Cardiac muscle cell (in vitro differentiated cells and primary cell): ENCODE data around the gene KCNQ1. TPM values are rescaled to one million over a fixed set of nuclear protein-coding genes. Genes with fewer than 3 reads are reported as not detected.

ENCODE experiments used
- DNase-seq, 2 donors: peaks; one replicate each; pipeline versions ENCODE4 v3.0.0 to v3.0.0-alpha.2; 2010 to 2017; ENCODE audit warnings: low read depth in 1 of 2, low spot score in 1 of 2
- H3K27ac ChIP-seq: fragments of 200-600 bp; sonication (generic); 2 replicates; pipeline ENCODE4 v1.5.1; 2016
- H3K27me3 ChIP-seq: fragments of 200-600 bp; sonication (generic); 2 replicates; pipeline ENCODE4 v1.6.0; 2016; ENCODE audit warnings: control low read depth
- H3K36me3 ChIP-seq: fragments of 200-600 bp; sonication (generic); 2 replicates; pipeline ENCODE4 v1.5.1; 2016; ENCODE audit warnings: control low read depth
- H3K4me1 ChIP-seq: fragments of 200-600 bp; sonication (generic); 2 replicates; pipeline ENCODE4 v1.8.1; 2017; ENCODE audit warnings: low read depth, mild to moderate bottlenecking, mixed run types
- H3K4me3 ChIP-seq: fragments of 200-600 bp; sonication (generic); 2 replicates; pipeline ENCODE4 v1.5.1; 2016; ENCODE audit warnings: mild to moderate bottlenecking
- H3K9me3 ChIP-seq: fragments of 200-600 bp; sonication (generic); 2 replicates; pipeline ENCODE4 v1.5.1; 2017; ENCODE audit warnings: low read depth, mild to moderate bottlenecking, control low read depth
- polyA plus RNA-seq: library from polyadenylated mRNA; unstranded; fragments of >200 nt; fragmentation: Nextera tagmentation; extraction: Ambion mirVana; gene quantifications from 2 replicates; pipeline ENCODE4 v1.2.1, GENCODE V29; 2016
- total RNA-seq: library from RNA; depleted of rRNA; stranded (reverse); fragments of >200 nt; gene quantifications from 2 replicates; pipeline ENCODE4 v1.2.3, GENCODE V29; 2016
- TF ChIP-seq, protein P1 (sequence below): IDR thresholded peaks from 2 replicates; pipeline ENCODE4 v1.5.1; 2012; ENCODE audit warnings: low read depth, mild to moderate bottlenecking, low read length

KCNQ1 gene
- total and polyA plus RNA-seq, 2 experiments from 2014 or later: 13.9 to 18.6 TPM

DNA sequence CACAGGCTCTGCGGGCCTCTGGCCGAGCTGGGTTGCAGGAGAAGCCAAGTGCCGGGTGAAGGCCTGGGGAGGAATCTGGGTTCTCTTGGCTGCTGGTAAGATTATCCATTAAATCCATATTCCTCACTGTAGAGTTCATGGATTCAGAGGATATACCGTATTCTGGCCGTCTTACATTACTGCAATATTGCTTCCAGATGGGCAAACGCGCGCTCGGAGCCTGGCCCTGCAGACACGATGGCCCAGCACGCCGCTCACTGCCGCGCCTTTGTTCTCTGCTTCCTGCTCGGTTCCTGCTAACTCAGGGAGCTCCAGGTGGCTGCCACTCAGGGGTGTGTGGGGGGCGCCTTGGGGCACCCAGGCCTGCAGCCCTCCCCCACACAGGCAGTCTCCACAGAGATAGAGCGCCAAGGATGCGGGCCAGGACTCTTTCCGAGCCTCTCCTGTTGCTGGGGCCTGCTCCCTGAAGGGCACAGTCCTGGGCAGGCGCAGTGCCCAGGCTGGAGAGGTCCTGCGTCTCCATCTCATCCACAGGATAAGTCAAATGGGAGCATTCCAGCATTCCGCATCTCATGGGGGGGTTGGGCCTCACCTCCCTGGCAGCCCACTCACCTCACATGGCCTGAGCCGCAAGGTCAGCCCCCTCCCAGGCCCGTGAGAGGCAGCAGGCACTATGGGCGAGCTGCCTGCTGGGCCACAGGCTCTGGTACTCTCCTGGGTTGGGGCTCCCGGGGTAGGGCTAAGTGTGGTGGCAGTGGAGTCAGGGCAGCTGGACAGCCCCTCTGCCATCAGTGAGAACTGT, 269.1 kb downstream of the KCNQ1 start:
- no peaks in the 10 kb centered on the region for H3K36me3 ChIP-seq
- no peak for DNase-seq
- no peak overlapping the region for H3K4me3 ChIP-seq
- H3K27me3 ChIP-seq: no peaks in the 10 kb centered on the region
- TF ChIP-seq, protein P1, sequence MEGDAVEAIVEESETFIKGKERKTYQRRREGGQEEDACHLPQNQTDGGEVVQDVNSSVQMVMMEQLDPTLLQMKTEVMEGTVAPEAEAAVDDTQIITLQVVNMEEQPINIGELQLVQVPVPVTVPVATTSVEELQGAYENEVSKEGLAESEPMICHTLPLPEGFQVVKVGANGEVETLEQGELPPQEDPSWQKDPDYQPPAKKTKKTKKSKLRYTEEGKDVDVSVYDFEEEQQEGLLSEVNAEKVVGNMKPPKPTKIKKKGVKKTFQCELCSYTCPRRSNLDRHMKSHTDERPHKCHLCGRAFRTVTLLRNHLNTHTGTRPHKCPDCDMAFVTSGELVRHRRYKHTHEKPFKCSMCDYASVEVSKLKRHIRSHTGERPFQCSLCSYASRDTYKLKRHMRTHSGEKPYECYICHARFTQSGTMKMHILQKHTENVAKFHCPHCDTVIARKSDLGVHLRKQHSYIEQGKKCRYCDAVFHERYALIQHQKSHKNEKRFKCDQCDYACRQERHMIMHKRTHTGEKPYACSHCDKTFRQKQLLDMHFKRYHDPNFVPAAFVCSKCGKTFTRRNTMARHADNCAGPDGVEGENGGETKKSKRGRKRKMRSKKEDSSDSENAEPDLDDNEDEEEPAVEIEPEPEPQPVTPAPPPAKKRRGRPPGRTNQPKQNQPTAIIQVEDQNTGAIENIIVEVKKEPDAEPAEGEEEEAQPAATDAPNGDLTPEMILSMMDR: no peak
- no peak overlapping the region for H3K27ac ChIP-seq
- peaks cover 10% of the 10 kb centered on the region for H3K4me1 ChIP-seq
- H3K9me3 ChIP-seq: no peaks in the 10 kb centered on the region

DNA sequence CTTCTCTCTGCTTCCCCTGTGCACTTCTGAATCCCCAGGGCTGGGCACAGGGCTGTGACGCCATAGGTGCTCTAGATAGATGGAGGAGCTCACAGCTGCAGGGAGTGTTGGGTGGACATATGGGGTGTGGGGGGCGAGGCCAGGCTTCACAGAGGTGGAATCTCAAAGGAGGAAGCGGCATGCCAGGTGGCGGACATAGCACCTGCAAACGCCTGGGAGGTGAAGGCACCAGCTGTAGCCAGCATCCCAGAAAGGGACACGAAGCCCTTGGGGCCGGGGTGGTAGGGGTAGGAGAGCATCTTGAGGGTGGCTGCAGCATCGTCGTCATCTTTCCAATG, 269.6 kb downstream of the KCNQ1 start:
- Histone ChIP-seq H3K9me3 (no peaks in the 10 kb centered on the region), H3K4me1 (peaks cover 10% of the 10 kb centered on the region), H3K27me3 (no peaks in the 10 kb centered on the region), H3K27ac (no peak overlapping the region), H3K4me3 (no peak overlapping the region), H3K36me3 (no peaks in the 10 kb centered on the region)
- TF ChIP-seq, protein P1: no peak
- no peak for DNase-seq

DNA sequence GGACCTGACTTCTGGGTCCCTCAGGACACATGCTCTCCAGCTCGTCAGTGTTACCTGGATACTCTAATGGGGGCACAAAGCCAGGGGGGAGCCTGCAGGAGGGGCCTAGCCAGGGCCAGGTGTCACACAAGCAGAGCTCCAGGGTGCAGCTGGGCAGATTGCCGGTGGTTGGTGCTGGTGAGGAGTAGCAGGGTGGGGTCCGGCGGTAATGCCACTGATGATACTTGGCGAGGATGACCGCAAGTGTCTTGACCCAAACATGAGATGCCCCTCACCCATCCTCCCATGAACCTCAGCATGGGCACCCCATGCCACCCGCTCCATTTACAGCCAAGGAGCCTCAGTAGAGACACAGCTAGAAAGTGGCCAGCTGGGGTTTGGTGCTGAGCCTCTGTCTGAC, 270.1 kb downstream of the KCNQ1 start:
- no peak for DNase-seq
- no peak overlapping the region for H3K4me3 ChIP-seq
- no peaks in the 10 kb centered on the region for H3K9me3 ChIP-seq
- H3K4me1 ChIP-seq: peaks cover 10% of the 10 kb centered on the region
- TF ChIP-seq, protein P1: no peak
- no peaks in the 10 kb centered on the region for H3K27me3 ChIP-seq
- H3K27ac ChIP-seq: no peak overlapping the region
- H3K36me3 ChIP-seq: no peaks in the 10 kb centered on the region

DNA sequence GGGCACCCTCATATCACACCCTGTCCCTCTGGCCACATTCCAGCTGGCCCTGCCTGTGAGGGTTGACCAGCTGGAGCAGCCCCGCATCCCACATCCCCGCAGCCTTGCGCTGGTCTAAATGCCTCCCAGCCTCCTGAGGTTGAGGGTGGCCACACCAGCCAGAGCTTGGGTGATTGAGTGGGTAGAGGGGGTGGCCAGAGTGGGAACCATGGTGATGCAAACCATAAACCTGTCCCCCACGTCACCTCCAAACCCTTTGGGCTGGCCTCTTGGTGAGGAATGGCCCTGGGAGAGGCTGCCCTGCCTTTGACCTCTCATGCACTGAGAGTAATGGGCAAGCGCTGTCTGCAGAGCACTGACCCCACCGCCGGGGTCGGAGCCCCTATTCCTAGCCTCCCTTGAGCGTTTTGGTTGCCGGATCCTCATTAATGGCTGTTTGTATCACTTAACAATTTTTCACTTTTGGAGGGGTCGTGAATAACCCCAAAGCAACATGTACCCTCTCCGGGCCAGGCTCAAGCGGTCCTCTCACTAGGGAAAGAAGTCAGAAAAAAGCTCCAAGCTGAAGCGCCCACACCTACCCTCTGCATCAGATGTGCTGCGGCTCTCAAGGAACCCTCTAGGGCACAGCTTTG, 271.0 kb downstream of the KCNQ1 start:
- Histone ChIP-seq H3K36me3 (no peaks in the 10 kb centered on the region), H3K4me3 (no peak overlapping the region), H3K27ac (peak overlapping the region; percentile 57), H3K4me1 (peaks cover 10% of the 10 kb centered on the region), H3K9me3 (no peaks in the 10 kb centered on the region), H3K27me3 (no peaks in the 10 kb centered on the region)
- no peak for DNase-seq
- TF ChIP-seq, protein P1: no peak

DNA sequence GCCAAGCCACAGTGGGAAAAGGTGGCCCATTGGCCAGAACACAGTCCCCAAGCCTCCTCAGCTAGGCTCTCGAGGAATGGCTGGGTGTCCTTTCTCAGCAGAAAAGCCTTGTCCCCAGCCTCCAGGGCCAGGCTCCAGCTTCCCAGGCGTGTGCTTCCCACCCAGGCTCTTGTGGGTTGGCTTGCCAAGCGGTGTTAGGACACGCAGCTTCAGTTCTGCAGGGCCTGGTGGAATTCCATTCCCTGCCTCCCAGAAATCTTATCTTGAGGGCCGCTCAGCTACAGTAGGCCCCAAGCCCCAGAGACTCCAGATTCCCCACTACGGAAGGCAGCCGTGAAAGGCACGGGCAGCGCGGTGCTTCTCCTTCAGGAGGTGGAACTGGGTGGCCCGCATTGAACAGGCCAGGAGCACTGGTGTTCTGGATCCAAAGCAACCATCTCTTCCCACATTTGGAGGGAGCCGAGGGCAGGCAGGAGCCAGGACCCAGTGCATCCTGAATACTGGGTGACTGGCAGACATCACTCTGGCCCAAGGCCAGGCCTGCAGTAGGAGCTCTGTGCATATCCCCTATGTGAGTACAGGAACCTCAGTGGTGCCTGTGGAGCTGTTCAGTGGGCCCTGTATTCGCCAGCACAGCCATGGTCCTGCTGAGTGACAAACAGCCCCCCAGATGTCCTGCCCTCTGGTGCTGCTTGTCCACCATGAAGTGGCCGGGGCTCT, 271.7 kb downstream of the KCNQ1 start:
- Histone ChIP-seq H3K27ac (peak overlapping the region; percentile 57), H3K4me3 (no peak overlapping the region), H3K36me3 (no peaks in the 10 kb centered on the region), H3K27me3 (no peaks in the 10 kb centered on the region), H3K9me3 (no peaks in the 10 kb centered on the region), H3K4me1 (peaks cover 10% of the 10 kb centered on the region)
- DNase-seq: peak; percentile 62 to 85
- TF ChIP-seq, protein P1: no peak
